Heart left ventricle (tissue), 13 donors: Measurements from ENCODE around the gene EYA4.

Experiments used
- CTCF ChIP-seq, 12 donors: fragments of 200-600 bp; sonication (generic) in 4 of 12; IDR thresholded peaks; one replicate each; pipeline versions ENCODE4 v1.5.0 to v1.8.0; 2018 to 2022; ENCODE audit warnings: antibody characterized with exemption in 12 of 12, mild to moderate bottlenecking in 5 of 12
- POLR2A ChIP-seq, 2 donors: fragments of 450-650 bp; IDR thresholded peaks; one replicate each; pipeline ENCODE4 v1.6.1; 2017; ENCODE audit warnings: antibody characterized with exemption in 2 of 2, mild to moderate bottlenecking in 2 of 2, moderate library complexity in 2 of 2
- donor health status: ischemic (EF 13 %, LVEDD 7.1; RV severe dilation, severe dysfunction).
- donor health status: DM: no; HTN: yes; CAD: no.
- donor health status: DM: no; HTN: no; CAD: no.
- donor health status: ischemic (EF 25% LVEDD 6.9; RV normal size, moderate dysfunction).
- donor health status: ischemic (EF 25% LVEDD 5.7; RV mildly dilated, moderate dysfunction).
- donor health status: ischemic (EF 35%, LVEDD 5.7; RV mildly dilated, moderate dysfunction).
- donor health status: nonischemic (EF 11% LVEDD 7.7; RV severe dilation, severe dysfunction).
- donor health status: DM: yes; HTN: yes; CAD: no.
- donor health status: PGD.
- donor health status: ischemic (EF 29% LVEDD 5.4; RV normal size, mild dysfunction).
- donor health status: nonischemic (EF 23%, LVEDD 6.1; RV moderate dilation, normal function).

DNA sequence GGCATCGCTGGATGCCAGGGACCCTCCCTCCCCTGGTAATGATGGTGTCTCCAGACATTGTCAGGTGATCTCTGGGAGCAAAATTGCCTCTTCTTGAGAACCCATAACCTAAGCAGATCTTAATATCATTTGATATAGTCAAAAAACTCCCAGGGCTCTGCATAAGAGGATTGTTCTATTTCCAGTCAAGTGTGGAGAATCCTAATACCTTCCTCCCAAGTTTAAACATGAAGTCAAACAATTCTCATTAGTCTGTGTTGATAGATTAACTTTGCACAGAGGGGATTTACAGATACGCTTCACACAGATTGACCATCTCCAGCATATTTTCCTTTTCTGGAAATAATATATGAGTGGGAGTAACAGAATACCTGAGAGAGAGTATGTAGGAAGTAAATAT is 10.5 kb downstream of the EYA4 start:
- TF ChIP-seq CTCF (IDR thresholded peaks at IDR 0.05), result no peak
- TF ChIP-seq POLR2A (IDR thresholded peaks at IDR 0.05), result no peak
